H1 (cell line): ENCODE measurements around the gene ST14. TPM values are rescaled to one million over a fixed set of nuclear protein-coding genes. Genes with fewer than 3 reads are reported as not detected.

ENCODE experiments used
- RXRA ChIP-seq: IDR thresholded peaks from 2 replicates; pipeline ENCODE4 v1.6.1; 2011; ENCODE audit warnings: low read depth, mild to moderate bottlenecking, low read length, moderate library complexity; ENCODE audit not compliant: insufficient read depth
- TAF7 ChIP-seq: optimal IDR thresholded peaks from 2 replicates; pipeline ENCODE3; 2011; ENCODE audit warnings: low read depth, mild to moderate bottlenecking, inconsistent platforms, low read length, moderate library complexity, borderline replicate concordance
- polyA plus RNA-seq, 7 experiments: library from polyadenylated mRNA; depleted of rRNA in 3 of 7; stranded (reverse) in 5 of 7; unstranded in 2 of 7; fragments of >200 nt in 5 of 7; fragments of 200-250 nt in 2 of 7; gene quantifications; 1 replicate in 5 of 7; 2 replicates in 1 of 7; 4 replicates in 1 of 7; pipeline versions ENCODE4 v1.2.1 to v1.2.3, GENCODE V29; 2011 to 2013; ENCODE audit warnings: missing spikeins in 2 of 7, mixed read lengths in 2 of 7
- total RNA-seq: library from RNA; stranded (reverse); fragmentation: NEBNext Ultra II Directional; extraction: Animal tissue kit (Norgen Biotek cat#: 25700); gene quantifications from 2 replicates; pipeline ENCODE4 v1.2.1, GENCODE V29; 2021
- TF ChIP-seq, protein P1 (sequence below): IDR thresholded peaks from 2 replicates; pipeline ENCODE4 v1.6.1; 2011; ENCODE audit warnings: low read length, improper control_type of control experiment
- TF ChIP-seq, protein P2 (sequence below): IDR thresholded peaks from 2 replicates; pipeline ENCODE4 v1.6.1; 2012; ENCODE audit warnings: inconsistent platforms

The ST14 gene
- total and polyA plus RNA-seq, 2 of the 8 experiments (the other 6 are each of a cell fraction or from before 2014, with no cell fraction given): 22.4 to 24.9 TPM

DNA sequence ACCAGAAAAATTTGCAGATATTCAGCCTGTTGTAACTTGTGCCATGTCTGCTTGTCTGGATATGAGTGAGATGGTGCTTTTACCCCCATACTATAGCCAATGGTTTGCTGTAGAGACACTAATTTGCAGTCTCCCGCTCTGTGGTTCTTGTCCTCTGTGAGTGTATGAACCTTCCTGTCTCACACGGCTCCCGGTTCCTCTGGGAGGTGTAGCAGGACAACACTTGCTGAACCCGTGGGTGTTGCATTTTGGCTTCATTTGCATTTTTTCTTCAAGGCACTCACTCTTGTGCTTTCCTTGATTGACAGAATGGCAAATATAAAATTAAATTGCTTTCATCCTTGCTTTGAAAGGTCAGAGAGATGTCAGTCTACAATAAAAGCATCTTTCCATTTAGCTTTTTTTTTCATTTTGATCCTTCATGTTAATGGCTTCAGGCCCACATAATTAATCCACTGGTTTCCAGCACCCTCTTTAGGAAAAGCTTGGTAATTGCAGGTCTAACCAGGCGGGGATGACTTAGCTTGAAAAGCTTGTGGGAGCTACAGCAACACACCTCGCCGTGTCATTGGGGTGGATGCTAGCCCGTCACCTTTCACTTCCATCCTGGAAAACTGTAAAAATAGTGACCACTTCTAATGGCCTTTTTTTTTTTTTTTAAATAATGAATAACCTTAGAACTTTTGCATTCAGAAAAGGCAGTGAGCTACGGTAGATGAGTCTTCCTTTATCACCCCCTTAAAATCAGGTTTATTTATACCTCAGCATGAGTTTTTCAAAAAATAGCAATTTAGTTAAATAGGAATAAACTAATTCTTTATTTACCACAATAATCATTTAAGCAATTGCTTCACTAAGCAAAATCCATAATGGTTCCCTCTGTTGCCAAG lies 27.4 kb upstream of the ST14 start (continued):
- TF ChIP-seq, protein P1, sequence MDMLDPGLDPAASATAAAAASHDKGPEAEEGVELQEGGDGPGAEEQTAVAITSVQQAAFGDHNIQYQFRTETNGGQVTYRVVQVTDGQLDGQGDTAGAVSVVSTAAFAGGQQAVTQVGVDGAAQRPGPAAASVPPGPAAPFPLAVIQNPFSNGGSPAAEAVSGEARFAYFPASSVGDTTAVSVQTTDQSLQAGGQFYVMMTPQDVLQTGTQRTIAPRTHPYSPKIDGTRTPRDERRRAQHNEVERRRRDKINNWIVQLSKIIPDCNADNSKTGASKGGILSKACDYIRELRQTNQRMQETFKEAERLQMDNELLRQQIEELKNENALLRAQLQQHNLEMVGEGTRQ: no peak
- TF ChIP-seq TAF7: peak; percentile 32
- TF ChIP-seq, protein P2, sequence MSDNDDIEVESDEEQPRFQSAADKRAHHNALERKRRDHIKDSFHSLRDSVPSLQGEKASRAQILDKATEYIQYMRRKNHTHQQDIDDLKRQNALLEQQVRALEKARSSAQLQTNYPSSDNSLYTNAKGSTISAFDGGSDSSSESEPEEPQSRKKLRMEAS: 0 out of 2 replicates have a peak, but pooled peaks have one; percentile 32
- TF ChIP-seq RXRA: no peak
